Lung microvascular endothelial cell (primary cell): ENCODE results near the gene AUH. TPM values are rescaled to one million over a fixed set of nuclear protein-coding genes. Genes with fewer than 3 reads are reported as not detected.
"Not testable (repeated sequence)": the region's sequence is repeated elsewhere in the genome, so short reads cannot be mapped to it uniquely, and the experiment has no call there.

Experiments
- DNase-seq, 2 donors: peaks; one replicate each; pipeline versions ENCODE4 v3.0.0 to v3.0.0-alpha.2; 2010; ENCODE audit warnings: low read depth in 2 of 2
- total RNA-seq: library from RNA; depleted of rRNA; stranded (reverse); fragments of >200 nt; gene quantifications from 2 replicates; pipeline ENCODE4 v1.2.1, GENCODE V29; 2014

Gene AUH
- total RNA-seq, 1 donor from 2014 or later: 13.3 TPM

GRCh38 chr9:91379426-91379825 lies 17.7 kb upstream of the AUH start:
- no peak for DNase-seq

- peak; percentile 35 to 86 for DNase-seq
Measured at GRCh38 chr9:91378695-91379127, 17.0 kb upstream of the AUH start.

DNA sequence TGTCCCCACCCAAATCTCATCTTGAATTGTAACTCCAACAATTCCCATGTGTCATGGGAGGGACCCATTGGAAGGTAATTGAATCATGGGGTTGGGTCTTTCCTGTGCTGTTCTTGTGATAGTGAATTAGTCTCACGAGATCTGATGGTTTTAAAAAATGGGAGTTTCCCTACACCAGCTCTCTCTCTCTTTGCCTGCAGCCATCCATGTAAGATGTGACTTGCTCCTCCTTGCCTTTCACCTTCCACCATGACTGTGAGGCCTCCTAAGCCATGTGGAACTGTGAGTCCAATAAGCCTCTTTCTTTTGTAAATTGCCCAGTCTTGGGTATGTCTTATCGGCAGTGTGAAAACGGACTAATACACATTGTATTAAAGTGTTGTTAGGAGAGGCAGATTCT lies 16.3 kb upstream of the AUH start:
- not testable (repeated sequence) for DNase-seq

GRCh38 chr9:91376239-91376638 lies 14.5 kb upstream of the AUH start:
- no peak for DNase-seq

DNA sequence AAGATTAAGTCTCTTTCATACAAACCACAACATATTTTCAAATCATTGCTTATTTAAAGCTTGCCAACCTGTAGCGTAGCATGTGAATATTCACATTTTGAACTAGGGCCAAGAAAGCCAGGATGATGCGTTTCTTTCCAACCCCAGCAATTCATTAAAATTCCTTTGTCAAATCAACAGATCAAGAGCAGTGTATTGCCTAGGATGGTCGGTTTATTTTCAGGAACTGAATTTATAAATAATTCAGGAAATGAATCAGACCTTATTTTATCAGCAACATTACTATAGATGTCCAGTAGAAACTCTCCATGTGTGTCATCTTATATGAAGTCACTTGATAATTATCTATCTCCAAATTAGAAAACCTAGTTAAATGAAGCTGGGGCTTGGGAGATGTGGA lies 13.2 kb upstream of the AUH start:
- DNase-seq: peak; percentile 73 to 90

DNA sequence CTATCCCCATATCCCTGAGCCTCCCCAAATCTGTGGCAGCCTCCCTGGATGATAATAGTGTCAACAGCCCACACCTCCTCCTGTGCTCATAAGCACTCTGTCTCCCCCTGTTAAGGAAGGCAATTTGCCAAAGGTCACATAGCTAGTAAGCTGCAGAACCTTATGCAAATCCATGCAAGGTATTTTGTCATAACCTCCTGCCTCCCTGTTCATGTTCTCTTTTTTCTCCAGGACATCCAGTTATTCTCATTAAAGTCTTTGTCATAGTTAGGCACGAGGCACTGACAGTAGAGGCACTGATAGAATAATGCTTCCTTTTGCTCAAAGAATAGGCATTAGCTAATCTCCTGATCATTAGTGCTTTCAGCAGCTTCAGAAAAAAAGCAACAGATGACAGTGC lies 10.2 kb upstream of the AUH start:
- DNase-seq: peak in 1 of 2 donors; percentile 5

- DNase-seq: not testable (repeated sequence)
Measured at GRCh38 chr9:91370006-91370405, 8.3 kb upstream of the AUH start.

DNA sequence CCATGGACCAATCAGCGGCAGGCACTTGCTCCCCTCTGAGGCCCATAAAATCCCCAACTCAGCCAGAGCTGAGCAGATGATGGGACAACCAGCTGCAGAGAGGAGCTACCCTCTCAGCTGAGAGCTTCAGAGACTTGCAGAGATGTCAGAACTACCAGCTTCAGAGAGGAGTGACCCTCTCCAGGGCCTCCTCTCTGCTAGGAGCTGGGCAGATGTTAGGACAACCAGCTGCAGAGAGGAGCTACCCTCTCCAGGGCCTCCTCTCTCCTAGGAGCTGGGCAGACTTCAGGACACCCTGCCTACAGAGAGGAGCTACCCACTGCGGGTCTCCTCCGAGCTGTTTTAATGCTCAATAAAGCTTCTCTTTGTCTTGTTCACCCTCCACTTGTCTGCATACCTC lies 3.0 kb upstream of the AUH start:
- DNase-seq: no peak

DNA sequence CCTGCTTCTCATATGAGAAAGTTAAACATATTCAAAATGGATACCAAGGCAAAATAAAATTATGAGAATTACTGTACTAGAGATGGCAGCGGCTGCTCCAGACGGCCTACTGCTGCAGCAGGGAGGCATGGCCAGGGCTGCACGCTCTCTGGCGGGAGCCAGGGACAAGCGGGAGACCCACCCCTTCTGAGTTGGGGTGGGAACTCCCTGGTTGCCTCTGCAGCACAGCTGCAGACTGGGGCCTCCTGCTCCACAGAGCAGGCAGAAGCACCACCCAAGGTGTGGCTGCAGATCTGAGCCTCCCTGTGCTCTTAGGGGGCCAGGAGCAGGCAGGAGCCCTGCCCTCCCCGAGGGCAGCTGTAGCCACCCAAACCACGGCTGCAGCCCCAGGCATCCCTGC lies 2.3 kb upstream of the AUH start:
- no peak for DNase-seq

DNA sequence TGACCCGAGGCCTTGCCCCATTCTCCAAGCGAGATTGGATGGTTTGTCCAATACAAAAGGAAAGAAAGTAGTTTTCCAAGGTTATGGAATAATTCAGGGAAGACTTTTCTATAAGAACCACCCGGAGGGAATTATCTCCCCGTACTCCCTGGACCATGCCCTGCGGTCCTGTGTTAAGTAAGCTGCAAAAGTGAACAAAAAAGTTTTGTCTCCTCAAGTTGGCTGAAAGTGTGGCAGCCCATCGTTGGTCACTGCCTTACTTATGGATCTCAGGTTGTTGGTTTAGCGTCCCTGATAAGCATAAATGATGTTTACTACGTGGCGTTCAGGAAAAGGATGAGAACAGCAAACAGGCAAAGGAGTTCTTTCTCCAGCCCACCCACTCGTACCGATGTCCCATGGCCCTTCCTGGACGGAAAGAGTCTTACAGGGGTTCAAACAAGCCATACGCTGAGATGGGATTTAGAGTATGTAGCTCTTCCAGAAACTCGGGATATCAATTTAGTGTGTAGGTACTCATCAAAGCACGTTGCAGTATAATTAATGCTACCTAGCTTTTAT lies 413 bp upstream of the AUH start:
- DNase-seq: no peak

DNA sequence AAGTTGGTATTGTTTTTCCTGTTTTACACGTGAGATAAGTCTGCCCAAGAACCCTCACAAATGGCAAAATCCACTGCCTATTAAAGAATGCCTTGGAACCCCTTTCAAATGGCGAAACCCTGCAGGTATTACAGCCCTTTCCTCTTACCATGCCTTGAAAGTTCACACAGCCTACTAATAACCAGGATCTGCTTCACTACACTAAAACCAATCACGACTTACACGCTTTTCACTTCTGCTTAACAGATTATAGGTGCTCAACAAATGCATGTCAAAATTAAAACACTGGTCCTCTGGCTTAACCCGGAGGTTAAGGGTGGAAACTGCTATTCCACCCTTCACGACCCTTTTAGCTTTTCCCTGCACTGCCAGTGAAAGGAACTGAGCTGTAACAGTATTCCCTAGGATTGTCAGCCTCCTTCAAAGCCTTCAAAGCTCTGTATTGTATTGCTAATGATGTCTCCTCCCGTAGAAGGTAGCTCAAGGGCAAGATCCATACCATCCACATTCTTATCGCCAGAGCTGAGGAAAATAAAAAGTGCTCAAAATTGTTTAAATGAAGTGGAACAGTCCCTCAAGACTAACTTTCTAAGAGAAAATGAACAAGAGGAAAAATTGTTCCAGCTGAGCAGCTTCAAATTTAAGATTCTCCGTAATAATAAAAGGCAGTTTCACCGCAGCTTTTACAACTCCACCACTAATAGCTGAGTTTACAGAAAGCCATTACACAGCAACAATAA lies 997 bp downstream of the AUH start:
- no peak for DNase-seq

DNA sequence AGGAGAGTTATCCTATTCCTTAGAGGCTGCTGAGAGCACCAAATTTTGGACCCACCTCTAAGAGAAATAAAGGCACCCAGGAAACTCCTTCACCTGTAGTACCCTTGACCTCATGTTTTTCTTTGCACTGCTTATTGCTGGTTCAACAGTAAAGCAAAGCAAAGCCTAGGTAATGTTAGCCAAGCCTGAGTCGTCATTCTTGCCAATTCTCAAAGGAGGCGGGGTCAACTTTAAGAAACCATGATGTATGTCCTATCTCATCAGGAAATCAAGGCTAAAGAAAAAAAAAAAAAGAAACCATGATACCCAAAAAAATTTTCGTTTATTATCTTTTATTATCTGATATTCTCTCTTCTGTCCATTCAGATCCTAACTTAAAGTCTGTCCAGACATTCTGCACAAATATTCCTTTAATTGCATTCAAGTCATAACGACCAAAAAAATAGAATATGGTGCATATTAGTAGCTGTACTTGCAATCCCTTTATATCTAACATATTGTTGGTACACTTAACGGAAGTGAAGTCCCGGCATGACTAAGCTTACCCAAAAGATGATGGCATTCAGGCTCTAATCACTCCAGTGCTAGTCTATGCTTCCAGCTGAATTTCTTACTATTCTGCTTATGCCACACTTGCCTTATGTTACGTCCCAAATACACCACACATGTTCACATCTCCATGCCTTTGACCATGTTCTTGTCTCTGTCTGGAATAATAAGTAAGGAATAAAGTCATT lies 1.8 kb downstream of the AUH start:
- no peak for DNase-seq

GRCh38 chr9:91359083-91359482 lies 2.6 kb downstream of the AUH start:
- no peak for DNase-seq

DNA sequence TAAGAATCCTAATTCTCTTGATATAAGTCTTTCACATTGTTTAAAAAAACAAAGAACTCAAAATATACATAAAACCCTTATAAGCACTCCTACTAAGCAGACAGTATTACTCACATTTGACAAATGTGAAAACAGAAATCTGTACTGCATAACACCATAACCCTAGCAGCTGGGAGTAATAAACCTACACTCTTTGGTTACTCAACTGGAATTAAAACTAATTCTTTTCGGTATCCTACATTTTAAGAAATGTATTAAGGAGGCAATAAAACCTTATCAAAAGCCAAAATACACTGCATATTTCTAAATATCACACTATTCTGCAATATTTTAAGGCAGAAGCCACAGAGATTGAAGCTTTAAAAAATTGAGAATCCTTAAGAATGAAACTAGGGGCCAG lies 6.8 kb downstream of the AUH start:
- DNase-seq: no peak

DNA sequence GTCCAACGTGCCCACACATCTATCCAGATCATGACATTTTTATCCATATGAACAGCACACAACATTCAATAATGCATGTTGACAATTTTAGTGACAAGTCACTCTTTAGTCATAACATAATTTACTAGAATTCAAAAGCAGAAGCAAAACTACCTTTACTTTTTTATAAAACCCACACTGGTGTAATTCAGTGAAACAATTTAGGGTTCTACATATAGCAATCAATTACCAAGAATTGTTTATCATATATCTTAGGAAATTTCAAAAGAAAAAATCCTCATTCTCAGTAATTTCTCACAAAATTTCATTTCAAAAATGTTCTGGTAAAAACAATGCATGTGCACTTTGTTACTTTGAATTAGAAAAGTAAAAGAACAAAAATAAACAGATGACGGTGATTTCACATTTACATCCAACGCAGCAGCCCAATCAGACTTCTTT lies 12.6 kb downstream of the AUH start:
- DNase-seq: no peak

DNA sequence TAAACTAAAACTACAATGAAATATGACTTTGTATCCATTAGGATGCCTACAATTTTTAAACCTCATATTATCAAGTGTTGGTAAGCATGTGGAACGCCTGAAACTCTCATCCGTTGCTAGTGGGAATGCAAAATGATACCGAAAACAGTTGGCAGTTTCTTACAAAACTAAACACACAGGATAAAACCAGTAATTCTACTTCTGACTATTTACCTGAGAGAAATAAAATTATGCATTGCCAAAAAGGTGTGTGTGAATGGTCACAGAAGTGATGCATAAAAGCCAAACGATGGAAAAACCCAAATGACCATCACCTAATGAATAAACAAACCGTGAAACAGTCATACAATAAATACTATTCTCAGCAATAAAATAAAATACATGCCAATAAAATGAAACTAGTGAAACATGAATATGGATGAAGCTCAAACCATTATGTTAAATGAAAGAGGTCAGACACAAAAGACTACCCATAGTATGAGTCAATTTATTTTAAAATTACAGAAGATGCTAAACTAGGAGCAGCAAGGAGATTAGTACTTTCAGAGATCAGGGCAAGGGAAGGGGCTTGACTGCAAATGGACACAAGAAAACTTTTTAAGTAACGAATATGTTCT lies 13.4 kb downstream of the AUH start:
- DNase-seq: no peak

- no peak for DNase-seq
Measured at GRCh38 chr9:91347377-91347776, 14.3 kb downstream of the AUH start.

GRCh38 chr9:91346644-91347043 lies 15.1 kb downstream of the AUH start:
- no peak for DNase-seq

- no peak for DNase-seq
Measured at GRCh38 chr9:91345978-91346377, 15.7 kb downstream of the AUH start.

DNA sequence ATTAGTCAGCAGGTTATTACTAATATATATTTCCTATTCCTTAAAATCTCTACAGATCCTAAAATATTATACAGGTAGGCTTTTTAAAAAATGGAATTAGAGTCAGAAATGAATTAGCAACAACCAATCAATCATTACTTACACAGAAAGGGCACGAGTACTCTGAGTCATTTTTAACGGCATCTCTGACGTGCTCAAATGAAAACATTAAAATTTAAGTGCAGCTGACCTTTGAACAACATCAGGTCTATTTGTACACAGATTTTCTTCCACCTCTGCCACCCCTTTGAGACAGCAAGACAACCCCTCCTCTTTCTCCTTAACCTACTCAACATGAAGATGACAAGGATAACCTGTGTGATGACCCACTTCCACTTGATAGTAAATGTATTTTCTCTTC lies 19.1 kb downstream of the AUH start:
- no peak for DNase-seq

DNA sequence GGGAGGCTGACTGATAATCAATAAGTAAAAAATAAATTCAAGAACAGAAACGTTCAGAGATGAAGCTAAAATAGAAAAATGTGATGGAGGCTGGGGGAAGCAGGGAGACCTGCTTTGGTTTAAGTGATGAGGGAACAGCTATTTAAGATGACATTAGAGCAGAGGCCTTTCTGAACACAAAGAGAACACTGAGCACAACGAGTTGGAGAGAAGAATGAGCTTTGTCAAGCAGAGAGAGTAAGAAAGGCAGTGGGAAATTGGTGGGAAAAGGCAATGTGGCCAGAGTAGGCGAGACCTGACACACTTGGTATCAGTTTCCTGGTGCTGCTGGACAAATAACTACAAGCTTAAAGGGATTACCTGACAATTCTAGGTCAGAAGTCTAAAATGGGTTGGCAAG lies 20.0 kb downstream of the AUH start:
- DNase-seq: no peak

- DNase-seq: no peak
Measured at GRCh38 chr9:91341258-91341746, 20.4 kb downstream of the AUH start.
